ENCODE data around the gene FLT4.

Gene FLT4

DNA sequence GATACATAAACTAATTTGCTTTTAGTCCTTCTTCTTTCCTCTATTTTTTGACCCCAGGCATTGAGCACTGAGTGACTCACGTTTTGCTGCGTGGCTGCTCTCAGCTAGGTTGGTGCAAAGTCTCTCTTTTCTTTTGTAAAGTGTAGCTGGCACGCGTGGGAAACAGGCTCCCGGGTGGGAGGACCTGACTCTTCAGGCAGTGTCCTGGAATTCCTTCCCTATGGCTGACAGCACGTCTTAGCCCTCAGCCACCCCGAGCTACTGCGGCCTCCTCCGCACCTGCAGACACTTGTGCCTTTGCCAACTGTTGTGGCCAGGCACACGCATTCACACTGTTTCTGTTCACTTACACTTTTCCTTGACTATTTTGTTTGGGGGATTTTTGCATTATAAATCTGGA lies 57.2 kb downstream of the FLT4 start:
- no peak for DNase-seq (ENCODE audit: low read depth)

DNA sequence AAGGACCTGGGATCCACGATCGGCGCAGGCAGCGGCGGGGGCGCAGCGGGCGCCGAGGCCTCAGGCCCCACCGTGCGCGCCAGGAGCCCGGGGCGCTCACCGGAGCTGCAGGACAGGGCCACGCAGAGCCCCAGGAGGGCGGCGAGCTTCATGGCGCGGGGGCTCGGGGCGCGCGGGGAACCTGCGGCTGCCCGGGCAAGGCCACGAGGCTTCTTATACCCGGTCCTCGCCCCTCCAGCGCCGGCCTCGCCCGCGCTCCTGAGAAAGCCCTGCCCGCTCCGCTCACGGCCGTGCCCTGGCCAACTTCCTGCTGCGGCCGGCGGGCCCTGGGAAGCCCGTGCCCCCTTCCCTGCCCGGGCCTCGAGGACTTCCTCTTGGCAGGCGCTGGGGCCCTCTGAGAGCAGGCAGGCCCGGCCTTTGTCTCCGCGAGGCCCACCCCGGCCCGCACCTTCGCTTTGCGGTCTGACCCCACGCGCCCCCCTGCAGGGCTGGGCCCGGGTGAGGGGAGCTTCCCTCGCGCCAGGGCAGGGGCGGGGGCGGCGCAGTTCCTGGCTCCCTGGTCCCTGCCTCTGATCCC lies 58.0 kb downstream of the FLT4 start, which contains the start of gene SCGB3A1:
TSS of gene SCGB3A1 (minus strand) at position 189 of the 577 bp plus-strand sequence. CDS start at position 152, 37 bp downstream.
- DNase-seq (ENCODE audit: low read depth): no peak

DNA sequence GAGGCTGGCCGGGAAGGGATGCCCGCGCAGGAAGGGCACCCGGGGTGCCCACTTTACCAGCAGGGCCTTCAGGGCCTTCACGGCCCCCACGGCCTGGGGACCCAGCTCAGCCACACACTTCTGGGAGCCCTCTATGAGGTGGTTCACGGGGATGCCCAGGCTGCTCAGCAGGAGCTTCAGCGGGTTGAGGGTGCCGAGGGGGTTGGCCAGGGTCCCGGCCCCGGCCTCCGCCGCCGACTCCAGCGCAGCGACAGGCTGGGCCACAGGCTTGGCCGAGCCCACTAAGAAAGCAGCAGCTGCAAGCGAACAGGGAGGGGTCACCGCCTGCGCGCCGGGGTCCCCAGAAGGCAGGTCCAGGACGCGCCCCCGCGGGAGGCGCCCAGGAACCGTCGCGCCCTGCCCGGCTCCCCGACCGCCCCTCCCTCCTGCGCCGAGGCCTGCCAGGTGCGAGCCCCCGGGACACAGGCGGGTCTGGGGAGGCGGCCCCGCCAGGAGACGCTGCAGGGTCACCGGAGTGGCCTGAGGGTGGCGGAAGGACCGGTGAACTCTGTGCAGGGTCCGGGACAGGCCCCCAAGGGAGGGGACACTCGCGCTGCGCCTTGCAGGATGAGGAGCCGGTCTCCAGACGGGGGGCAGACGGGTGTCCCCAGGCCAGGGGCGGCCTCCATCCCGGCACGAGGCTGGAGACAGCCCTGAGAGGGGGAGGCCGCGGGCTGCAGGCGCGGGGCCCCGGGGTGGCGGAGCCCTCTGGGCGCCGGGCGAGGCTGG lies 58.7 kb downstream of the FLT4 start:
- DNase-seq (ENCODE audit: low read depth): no peak

DNA sequence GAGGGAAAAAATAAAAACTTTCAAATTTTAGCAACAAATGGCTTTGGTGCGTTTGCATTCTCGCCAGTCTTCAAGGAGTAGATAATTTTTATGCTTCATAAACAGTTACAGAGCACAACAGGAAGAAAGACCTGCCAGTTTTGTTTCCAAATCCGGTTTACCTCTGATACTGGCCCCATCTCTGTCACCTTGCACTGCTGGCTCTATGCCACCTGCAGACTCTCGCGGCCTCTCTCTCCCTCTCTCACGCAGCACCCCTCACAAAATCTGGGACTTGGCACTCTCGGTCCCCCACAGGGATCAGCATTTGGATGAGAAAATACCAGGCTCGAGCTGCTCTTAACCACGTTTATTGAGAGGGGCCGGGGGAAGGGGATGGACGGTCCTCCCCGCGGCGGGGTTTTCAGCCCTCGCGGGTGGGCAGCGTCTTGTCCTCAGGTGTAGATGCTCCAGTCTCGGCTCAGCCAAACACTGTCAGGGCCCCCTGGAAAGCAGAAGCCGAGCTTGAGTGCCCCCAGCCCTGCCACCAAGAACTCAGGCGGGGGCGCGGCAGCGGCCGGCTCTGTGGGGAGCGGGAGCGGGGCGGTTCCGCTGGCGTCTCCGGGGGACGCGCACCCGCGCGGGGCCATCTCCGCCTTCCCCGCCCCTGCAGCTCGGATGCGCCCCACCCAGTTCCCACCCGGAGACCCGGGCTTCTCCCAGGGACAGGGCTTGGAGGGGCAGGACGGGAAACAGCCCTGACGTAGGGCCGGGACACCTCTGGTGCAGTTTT lies 59.4 kb downstream of the FLT4 start:
- no peak for DNase-seq (ENCODE audit: low read depth)

GRCh38 chr5:180586870-180587269 lies 62.5 kb downstream of the FLT4 start:
- DNase-seq (ENCODE audit: low read depth): no peak

- DNase-seq (ENCODE audit: low read depth): no peak
These were observed 63.2 kb downstream of the FLT4 start for GRCh38 chr5:180586204-180586603.

- DNase-seq (ENCODE audit: low read depth): no peak
These were observed 65.7 kb downstream of the FLT4 start for GRCh38 chr5:180583738-180584137.

DNA sequence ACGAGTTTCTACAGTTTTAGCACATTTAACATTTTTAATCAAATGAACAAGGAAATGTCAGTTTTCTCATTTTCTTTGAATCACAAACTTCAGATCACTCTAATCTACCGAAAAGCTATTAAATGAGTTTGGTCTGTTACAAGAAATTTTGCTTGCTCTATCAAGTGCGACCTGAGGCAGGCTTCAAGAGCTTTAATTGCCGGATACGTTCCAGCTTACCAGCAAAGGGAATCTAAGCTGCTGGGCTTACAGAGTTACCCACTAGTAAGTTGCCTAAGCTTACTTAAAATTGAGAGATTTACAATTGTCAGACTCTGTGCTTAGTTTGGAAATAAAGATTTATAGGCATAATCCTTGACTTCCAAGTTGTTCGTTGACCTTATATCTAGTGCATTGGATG lies 68.7 kb downstream of the FLT4 start:
- DNase-seq (ENCODE audit: low read depth): no peak

GRCh38 chr5:180575571-180575970 lies 73.8 kb downstream of the FLT4 start:
- DNase-seq (ENCODE audit: low read depth): no peak

- DNase-seq (ENCODE audit: low read depth): no peak
These were observed 80.5 kb downstream of the FLT4 start for GRCh38 chr5:180568914-180569313.

- DNase-seq (ENCODE audit: low read depth): no peak
These were observed 85.4 kb downstream of the FLT4 start for GRCh38 chr5:180563994-180564393.

DNA sequence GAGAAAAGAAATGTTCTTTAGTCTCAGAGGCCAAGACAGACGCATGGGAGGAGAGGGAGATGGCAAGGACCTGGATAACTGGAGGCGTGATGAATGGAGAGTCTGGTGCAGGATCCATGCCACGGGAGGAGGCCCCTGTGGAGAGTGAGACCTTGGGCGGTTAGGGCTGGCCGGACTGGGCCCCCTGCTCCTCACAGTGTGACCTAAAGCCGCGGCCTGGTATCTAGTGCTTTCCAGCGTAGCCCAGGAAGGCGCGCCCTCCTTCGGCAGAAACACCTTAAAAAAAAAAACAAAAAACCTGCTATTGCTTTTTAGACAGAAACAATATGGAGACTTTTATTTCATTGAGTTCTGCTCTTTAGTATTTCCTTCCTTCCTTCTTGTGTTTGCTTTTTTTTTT lies 91.2 kb downstream of the FLT4 start:
- DNase-seq (ENCODE audit: low read depth): no peak

GRCh38 chr5:180557217-180557809 lies 92.1 kb downstream of the FLT4 start:
- DNase-seq (ENCODE audit: low read depth): no peak

DNA sequence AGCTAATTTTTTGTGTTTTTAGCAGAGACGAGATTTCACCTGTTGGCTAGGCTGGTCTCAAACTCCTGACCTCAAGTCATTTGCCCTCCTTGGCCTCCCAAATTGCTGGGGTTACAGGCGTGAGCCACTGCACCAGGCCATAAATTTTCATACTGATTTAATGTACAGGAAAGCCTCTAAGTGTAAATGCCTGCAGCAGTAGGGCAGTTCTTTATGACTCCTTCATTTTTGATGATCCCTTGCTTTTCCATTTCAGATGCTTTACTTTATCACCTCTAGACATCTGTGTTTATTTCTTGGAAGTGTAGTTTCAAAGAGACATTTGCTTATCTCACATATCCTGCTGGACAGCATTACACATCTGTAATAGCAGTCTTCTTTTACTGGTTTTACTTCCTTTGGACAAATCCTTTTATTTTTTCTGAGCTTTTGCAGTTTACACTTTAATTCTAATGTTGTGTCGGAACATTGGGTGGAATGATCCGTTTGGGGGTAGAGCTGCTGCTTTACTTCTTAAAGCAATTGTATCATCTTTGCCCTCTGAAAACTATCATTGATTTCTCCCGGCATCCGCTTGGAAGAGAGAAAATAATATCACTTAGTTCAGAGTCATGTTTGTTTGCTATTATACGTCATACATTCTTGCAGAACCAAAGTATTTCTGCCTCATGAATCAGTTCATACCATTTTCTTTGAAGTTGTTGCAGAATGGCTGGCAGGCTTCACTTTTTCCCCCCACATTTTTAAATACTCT lies 94.1 kb downstream of the FLT4 start:
- DNase-seq (ENCODE audit: low read depth): no peak

GRCh38 chr5:180553530-180553929 lies 95.9 kb downstream of the FLT4 start:
- no peak for DNase-seq (ENCODE audit: low read depth)
